Measurements from ENCODE around the gene ZNF488. TPM values are rescaled to one million over a fixed set of nuclear protein-coding genes. Genes with fewer than 3 reads are reported as not detected.
A peak's percentile ranks its signal among the peaks of the same experiment; 100 is the strongest.

The ZNF488 gene
- total RNA-seq, 1 donor from 2014 or later = 0.29 TPM

DNA sequence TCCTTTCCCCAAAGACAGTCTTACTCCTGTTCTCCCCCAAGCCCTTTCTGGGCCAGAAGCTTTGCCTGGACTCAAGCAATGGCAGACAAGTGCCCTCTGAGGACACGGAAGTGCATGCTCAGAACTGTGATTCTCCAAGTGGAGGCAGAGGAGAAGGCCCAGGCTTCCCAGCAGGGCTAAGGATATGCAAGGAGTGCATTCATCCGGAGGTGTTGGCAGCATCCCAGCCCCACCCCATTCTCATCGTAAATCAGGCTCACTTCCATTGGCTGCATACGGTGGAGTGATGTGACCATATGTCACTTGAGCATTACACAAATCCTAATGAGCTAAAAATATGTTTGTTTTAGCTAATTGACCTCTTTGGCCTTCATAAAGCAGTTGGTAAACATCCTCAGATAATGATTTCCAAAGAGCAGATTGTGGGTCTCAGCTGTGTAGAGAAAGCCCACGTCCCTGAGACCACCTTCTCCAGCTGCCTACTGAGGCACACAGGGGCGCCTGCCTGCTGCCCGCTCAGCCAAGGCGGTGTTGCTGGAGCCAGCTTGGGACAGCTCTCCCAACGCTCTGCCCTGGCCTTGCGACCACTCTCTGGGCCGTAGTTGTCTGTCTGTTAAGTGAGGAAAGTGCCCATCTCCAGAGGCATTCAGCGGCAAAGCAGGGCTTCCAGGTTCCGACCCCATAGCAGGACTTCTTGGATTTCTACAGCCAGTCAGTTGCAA lies 37.4 kb downstream of the ZNF488 start:
- DNase-seq (ENCODE audit: low read depth) = no peak

DNA sequence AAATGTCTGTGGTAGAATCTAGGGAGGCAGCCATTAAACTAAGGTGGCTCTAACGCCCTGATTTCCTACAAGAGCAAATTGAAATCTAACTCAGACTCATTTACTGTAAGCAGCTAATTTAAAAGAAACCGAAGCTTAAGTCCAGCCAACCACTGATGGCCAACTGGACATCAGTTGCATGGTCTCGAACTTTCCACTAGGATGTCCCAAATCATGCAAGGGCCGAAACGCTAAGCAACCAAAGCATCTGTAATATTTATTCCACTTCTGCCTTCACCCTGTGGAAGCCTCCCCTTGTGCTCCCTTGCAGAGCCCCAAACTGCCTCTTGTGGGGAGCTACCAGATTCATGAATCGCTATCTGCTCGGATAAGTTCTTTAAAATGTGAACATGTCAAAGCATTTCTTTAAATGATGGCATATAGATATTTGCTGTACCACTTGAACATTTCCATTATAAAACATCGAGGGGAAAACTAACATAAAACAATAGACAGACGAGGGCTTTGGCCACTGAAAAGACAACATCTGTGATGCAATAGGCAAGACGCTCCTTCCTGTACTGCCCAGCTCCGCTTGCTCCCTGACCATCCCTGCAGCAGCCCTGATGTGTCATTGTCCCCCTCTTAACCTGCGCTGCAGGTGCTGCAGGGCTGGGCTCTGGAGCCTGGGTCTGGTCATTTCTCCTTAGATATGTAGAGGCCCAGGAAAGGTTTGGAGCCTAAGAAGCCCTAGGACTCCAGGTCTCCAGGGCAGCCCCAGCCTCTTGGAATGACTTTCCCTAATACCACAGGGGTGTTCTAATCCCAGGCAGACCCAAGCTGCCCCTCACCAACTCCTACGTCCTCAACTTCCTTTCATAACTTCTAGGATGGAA lies 38.9 kb downstream of the ZNF488 start:
- H3K36me3 ChIP-seq (ENCODE audit: control insufficient read depth, insufficient read depth, low read length) = no peaks in the 10 kb centered on the region
- no peak for DNase-seq (ENCODE audit: low read depth)
- TF ChIP-seq, protein P1, sequence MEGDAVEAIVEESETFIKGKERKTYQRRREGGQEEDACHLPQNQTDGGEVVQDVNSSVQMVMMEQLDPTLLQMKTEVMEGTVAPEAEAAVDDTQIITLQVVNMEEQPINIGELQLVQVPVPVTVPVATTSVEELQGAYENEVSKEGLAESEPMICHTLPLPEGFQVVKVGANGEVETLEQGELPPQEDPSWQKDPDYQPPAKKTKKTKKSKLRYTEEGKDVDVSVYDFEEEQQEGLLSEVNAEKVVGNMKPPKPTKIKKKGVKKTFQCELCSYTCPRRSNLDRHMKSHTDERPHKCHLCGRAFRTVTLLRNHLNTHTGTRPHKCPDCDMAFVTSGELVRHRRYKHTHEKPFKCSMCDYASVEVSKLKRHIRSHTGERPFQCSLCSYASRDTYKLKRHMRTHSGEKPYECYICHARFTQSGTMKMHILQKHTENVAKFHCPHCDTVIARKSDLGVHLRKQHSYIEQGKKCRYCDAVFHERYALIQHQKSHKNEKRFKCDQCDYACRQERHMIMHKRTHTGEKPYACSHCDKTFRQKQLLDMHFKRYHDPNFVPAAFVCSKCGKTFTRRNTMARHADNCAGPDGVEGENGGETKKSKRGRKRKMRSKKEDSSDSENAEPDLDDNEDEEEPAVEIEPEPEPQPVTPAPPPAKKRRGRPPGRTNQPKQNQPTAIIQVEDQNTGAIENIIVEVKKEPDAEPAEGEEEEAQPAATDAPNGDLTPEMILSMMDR (IDR thresholded peaks at IDR 0.05; ENCODE audit: insufficient read depth, low read length, poor library complexity, severe bottlenecking) = no peak
- H3K27me3 ChIP-seq (ENCODE audit: control insufficient read depth, insufficient read depth, low read length) = no peaks in the 10 kb centered on the region
- no peak overlapping the region for H3K4me3 ChIP-seq (ENCODE audit: low read depth, low read length)

More for the DNA sequence above, 37.4 kb downstream of the ZNF488 start:
- TF ChIP-seq, protein P1 (IDR thresholded peaks at IDR 0.05; ENCODE audit: insufficient read depth, low read length, poor library complexity, severe bottlenecking) = no peak
- Histone ChIP-seq H3K36me3 (ENCODE audit: control insufficient read depth, insufficient read depth, low read length) (no peaks in the 10 kb centered on the region), H3K4me3 (ENCODE audit: low read depth, low read length) (no peak overlapping the region), H3K27me3 (ENCODE audit: control insufficient read depth, insufficient read depth, low read length) (no peaks in the 10 kb centered on the region)

DNA sequence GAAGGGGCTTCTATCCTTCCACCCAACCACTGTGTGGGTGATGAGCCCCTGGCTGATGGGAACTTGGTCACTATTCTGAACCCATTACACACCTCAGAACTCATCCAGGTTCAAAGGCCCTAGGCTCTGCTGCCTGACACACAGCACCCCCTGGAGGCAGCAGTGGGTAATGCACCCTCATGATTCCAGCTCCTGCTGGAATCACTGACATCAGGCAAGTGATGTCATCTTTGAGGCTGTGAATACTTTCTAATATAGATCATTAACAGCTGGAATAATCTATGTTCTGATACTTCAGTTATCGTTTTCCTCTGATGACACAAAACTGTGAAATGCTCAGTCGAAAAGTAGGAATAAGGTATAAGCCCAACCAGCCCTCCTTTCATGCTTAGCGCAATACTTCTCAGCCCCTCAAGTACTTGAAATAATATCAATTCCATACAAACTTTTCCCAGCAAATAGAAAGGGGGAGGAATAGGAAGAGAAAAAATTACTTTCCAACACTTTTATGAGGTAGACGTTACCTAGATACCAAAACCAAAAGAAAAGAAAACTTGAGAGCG lies 43.4 kb downstream of the ZNF488 start:
- H3K4me3 ChIP-seq (ENCODE audit: low read depth, low read length) = no peak overlapping the region
- no peak for DNase-seq (ENCODE audit: low read depth)
- H3K27me3 ChIP-seq (ENCODE audit: control insufficient read depth, insufficient read depth, low read length) = peaks cover 4% of the 10 kb centered on the region
- H3K36me3 ChIP-seq (ENCODE audit: control insufficient read depth, insufficient read depth, low read length) = no peaks in the 10 kb centered on the region
- TF ChIP-seq, protein P1 (IDR thresholded peaks at IDR 0.05; ENCODE audit: insufficient read depth, low read length, poor library complexity, severe bottlenecking) = peak; percentile 94

DNA sequence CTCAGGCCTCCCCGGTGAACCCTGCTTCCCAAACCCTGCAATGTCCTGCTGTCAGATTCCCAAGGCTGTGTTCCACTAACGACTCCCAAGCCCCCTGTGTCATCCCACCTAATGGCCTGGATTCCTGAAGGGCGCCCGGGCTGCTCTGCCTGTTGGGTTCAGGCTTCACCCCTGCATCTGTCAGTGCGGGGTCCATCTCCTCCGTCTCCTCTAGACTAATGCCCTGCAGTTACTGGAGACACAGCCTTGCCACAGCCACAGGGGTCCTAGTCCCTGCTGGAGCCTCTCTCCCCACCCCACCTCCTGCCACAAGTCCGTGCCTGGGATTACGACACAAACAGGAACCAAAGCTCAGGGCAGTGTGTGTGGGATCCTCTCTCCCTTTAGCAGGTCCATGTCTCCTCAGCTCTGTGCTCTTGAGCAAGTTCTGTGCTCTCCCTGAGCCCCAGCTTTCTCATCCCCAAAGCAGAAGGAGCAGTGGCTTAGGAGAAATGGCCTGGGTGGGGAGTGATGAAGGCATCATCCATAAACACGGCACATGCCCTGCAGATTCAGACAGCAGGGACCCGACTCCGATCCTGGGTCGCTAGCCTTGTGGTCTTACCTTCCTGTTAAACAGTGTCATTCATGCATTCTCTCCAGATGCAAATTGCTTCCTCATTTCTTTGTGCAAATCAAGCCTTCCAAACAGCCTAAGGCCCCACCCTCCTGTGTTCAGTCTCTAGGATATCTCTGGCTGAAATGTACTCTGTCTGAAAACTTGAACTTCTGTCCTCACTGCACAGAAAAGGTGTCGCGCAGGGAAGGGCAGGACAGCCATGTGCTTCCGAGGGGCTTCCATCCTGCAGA lies 44.1 kb downstream of the ZNF488 start:
- no peaks in the 10 kb centered on the region for H3K36me3 ChIP-seq (ENCODE audit: control insufficient read depth, insufficient read depth, low read length)
- peaks cover 4% of the 10 kb centered on the region for H3K27me3 ChIP-seq (ENCODE audit: control insufficient read depth, insufficient read depth, low read length)
- TF ChIP-seq, protein P1 (IDR thresholded peaks at IDR 0.05; ENCODE audit: insufficient read depth, low read length, poor library complexity, severe bottlenecking) = no peak
- H3K4me3 ChIP-seq (ENCODE audit: low read depth, low read length) = no peak overlapping the region
- no peak for DNase-seq (ENCODE audit: low read depth)

DNA sequence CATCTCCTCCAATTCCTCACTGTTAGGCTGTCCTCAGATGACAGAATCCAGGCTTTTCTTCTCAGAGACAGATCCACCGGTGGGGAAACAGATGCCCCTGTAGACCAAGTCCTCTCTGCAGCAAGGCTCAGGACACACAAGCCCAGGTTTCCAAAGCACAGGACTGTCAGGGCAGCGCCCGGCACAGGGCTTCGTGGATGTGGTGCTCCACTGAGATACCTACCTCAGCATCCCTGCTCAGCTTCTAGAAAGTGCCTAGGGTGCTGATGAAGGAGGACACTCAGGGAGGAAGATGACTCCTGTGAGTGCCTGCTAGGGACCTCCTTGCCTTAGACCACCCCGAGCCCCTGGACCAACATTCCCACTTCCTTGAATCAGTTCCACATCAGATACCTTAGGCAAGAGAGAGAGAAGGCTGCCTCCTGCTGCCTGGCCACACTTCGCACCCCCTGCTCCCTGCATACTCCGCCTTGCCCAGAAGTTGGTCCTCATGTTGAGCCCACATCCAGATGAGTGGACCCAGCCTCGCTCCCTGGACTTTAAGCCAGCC lies 44.8 kb downstream of the ZNF488 start:
- TF ChIP-seq, protein P1 (IDR thresholded peaks at IDR 0.05; ENCODE audit: insufficient read depth, low read length, poor library complexity, severe bottlenecking) = no peak
- H3K4me3 ChIP-seq (ENCODE audit: low read depth, low read length) = no peak overlapping the region
- no peak for DNase-seq (ENCODE audit: low read depth)
- H3K27me3 ChIP-seq (ENCODE audit: control insufficient read depth, insufficient read depth, low read length) = peaks cover 4% of the 10 kb centered on the region
- H3K36me3 ChIP-seq (ENCODE audit: control insufficient read depth, insufficient read depth, low read length) = no peaks in the 10 kb centered on the region

Measured in kidney epithelial cell (primary cell).